Gastroesophageal sphincter (tissue), 3 donors: ENCODE results near the gene ATP11B.

Experiments used
- POLR2A ChIP-seq, 2 donors: fragments of 450-650 bp; IDR thresholded peaks; one replicate each; pipeline ENCODE4 v1.6.1; 2017; ENCODE audit warnings: antibody characterized with exemption in 2 of 2, mild to moderate bottlenecking in 2 of 2, moderate library complexity in 1 of 2
- POLR2AphosphoS5 ChIP-seq: sonication (generic); formaldehyde crosslinking; IDR thresholded peaks from one replicate; pipeline ENCODE4 v1.6.1; 2017; ENCODE audit warnings: antibody characterized with exemption
- TF ChIP-seq, protein P1 (sequence below), 4 experiments: fragments of 200-600 bp in 2 of 4; fragments of 450-650 bp in 2 of 4; sonication (generic) in 1 of 4; IDR thresholded peaks; one replicate each; pipeline ENCODE4 v1.5.1; 2017 to 2019; ENCODE audit warnings: antibody characterized with exemption in 4 of 4, mild to moderate bottlenecking in 2 of 4, moderate library complexity in 2 of 4

DNA sequence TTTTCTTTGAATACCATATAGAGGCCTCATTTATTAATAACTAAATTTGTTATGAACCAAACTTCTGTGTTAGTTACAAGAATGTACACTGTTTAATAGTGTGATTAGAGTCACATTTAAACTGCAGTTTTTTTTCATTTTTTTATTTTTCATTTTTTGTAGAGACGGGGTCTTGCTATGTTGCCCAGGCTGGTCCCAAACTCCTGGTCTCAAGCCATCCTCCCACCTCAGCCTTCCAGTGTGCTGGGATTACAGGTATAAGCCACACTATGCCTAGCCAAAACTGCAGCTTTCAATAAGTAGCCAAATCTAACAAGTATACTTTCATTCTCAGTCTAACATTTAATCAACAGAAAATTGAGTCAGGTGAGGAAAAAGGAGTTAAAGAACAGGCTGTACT lies 10.2 kb upstream of the ATP11B start:
- TF ChIP-seq, protein P1, sequence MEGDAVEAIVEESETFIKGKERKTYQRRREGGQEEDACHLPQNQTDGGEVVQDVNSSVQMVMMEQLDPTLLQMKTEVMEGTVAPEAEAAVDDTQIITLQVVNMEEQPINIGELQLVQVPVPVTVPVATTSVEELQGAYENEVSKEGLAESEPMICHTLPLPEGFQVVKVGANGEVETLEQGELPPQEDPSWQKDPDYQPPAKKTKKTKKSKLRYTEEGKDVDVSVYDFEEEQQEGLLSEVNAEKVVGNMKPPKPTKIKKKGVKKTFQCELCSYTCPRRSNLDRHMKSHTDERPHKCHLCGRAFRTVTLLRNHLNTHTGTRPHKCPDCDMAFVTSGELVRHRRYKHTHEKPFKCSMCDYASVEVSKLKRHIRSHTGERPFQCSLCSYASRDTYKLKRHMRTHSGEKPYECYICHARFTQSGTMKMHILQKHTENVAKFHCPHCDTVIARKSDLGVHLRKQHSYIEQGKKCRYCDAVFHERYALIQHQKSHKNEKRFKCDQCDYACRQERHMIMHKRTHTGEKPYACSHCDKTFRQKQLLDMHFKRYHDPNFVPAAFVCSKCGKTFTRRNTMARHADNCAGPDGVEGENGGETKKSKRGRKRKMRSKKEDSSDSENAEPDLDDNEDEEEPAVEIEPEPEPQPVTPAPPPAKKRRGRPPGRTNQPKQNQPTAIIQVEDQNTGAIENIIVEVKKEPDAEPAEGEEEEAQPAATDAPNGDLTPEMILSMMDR (IDR thresholded peaks at IDR 0.05) = no peak
- TF ChIP-seq POLR2A (IDR thresholded peaks at IDR 0.05) = no peak
- no peak for TF ChIP-seq POLR2AphosphoS5
